NCI-H2227 (cell line): ENCODE measurements around the gene ZNF235.
"Not testable (repeated sequence)": the region's sequence is repeated elsewhere in the genome, so short reads cannot be mapped to it uniquely, and the experiment has no call there.

Source experiments
- DNase-seq: peaks from one replicate; lab custom pipeline; 2025; ENCODE audit not compliant: unreplicated experiment; lab: John Stamatoyannopoulos, UW

ZNF235 gene

GRCh38 chr19:44258136-44258535, 46.7 kb downstream of the ZNF235 start:
- no peak for DNase-seq

GRCh38 chr19:44255705-44256411, 49.0 kb downstream of the ZNF235 start:
- DNase-seq: no peak

GRCh38 chr19:44254496-44254895, 50.3 kb downstream of the ZNF235 start:
- DNase-seq: no peak

GRCh38 chr19:44253392-44253791, 51.4 kb downstream of the ZNF235 start:
- not testable (repeated sequence) for DNase-seq

- not testable (repeated sequence) for DNase-seq
Observed at GRCh38 chr19:44252332-44252731, 52.5 kb downstream of the ZNF235 start.

GRCh38 chr19:44236384-44236783, 68.4 kb downstream of the ZNF235 start:
- no peak for DNase-seq
